Skeletal muscle cell (primary cell): Measurements from ENCODE around the gene RIPOR3.
A peak's percentile ranks its signal among the peaks of the same experiment; 100 is the strongest.
"Not testable (repeated sequence)": the region's sequence is repeated elsewhere in the genome, so short reads cannot be mapped to it uniquely, and the experiment has no call there.

Experiments
- DNase-seq: peaks from one replicate; pipeline ENCODE4 v3.0.0-alpha.2; 2010; ENCODE audit warnings: low read depth
- H3K4me3 ChIP-seq: 2 replicates; pipeline ENCODE4 v1.5.1; 2011; ENCODE audit warnings: low read depth, mild to moderate bottlenecking, control low read depth, low read length, moderate library complexity

The RIPOR3 gene

DNA sequence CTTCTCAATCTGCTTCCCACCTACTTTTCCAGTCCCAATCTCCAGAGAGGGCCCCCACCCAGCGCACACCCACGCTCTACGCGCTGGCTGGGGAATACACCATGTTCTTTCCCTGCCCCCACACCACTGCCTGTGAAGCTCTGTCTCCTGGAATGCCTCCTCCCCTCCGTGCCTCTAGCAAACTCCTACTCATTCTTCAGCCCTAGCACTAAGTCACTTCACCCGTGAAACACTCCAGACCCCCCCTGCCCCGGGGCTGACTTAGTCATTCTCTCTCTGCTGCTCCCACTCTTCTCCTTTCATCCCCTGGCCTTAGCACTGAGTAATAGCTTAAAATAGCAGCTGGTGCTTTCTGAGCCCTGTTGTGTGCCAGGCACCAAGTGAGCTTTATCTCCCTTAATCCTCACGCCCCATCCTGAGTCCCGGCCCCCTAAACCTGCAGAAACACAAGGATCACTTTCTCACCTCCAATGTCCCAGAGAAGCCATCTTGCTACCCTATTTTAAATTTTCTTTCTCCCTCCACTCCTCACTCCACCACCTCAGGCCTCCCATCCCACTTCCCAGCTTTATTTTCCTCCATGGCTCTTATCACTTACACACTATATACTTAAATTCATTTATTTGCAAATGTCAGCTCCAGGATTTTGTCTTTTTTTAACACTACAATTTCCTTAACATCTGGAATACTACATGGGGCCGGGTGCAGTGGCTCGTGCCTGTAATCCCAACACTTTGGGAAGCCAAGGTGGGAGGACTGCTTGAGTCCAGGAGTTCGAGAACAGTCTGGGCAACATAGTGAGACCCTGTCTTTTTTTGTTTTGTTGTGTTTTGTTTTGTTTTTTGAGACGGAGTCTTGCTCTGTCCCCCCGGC is 33.7 kb upstream of the RIPOR3 start:
- peak; percentile 91 for DNase-seq

DNA sequence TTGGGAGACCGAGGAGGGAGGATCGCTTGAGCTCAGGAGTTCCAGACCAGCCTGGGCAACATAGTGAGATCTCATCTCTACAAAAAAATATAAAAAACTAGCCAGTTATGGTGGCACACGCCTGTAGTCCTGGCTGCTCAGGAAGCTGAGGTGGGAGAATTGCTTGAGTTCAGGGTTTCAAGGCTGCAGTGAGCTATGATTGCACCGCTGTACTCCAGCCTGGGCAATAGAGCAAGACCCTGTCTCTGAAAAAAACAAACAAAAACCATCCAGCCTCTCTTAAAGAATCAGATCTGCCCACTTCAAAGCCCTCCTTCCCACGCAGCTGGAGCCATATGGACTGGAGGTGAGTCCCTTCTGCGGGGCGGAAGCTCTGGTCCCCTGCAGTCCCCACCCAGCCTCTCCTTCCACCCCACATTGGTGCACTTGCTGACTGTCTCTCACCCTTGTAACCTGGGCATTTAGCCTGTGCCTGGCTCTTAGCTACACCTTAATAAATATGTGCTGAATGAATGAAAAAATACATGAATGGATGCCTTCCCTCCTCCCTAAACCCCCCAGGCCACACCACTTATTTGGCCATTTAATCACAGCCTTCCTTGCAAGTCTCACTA is 32.9 kb upstream of the RIPOR3 start:
- H3K4me3 ChIP-seq = no peak overlapping the region
- DNase-seq = no peak

More for the DNA sequence above, 33.7 kb upstream of the RIPOR3 start:
- no peak overlapping the region for H3K4me3 ChIP-seq

DNA sequence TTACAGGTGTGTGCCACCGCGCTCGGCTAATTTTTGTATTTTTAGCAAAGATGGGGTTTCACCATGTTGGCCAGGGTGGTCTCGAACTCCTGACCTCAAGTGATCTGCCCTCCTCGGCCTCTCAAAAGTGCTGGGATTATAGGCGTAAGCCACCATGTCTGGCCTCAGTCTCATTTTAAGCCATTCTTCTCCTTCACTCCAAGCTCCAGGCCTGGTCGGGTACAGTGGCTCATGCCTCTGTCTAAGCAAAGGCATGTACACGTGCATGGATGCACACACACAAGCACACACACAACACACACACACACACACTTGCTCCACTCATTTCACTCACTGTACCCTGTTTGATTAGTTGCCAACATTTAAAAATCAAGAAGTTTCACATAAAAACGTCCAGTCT is 32.3 kb upstream of the RIPOR3 start:
- no peak for DNase-seq
- no peak overlapping the region for H3K4me3 ChIP-seq

DNA sequence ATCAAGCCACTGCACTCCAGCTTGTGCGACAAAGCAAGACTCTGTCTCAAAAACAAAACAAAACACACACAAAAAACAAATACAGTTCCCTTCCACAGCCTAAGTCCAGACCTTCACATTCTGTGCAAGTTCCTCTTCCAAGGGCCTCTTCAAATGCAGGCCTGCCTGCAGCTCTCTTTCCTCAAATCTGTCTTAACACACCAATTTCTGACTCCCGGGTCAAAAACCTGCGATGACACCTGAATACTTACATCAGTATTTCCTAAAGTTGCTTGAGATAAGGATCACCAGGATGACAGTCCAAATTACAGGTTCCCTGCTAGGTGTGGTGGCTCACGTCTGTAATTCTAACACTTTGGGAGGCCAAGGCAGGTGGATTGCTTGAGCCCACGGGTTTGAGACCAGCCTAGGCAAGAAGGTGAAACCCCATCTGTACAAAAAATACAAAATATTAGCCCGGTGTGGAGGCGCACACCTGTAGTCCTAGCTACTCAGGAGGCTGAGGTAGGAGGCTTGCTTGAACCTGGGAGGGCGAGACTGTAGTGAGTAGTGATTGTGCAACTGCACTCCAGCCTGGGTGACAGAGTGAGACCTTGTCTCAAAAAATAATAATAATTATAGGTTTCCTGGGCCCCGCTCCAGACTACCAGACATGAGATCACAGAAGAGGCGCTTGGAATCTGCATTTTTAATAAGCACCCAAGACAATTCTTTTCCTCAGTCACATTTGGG is 31.2 kb upstream of the RIPOR3 start:
- H3K4me3 ChIP-seq = no peak overlapping the region
- DNase-seq = no peak

DNA sequence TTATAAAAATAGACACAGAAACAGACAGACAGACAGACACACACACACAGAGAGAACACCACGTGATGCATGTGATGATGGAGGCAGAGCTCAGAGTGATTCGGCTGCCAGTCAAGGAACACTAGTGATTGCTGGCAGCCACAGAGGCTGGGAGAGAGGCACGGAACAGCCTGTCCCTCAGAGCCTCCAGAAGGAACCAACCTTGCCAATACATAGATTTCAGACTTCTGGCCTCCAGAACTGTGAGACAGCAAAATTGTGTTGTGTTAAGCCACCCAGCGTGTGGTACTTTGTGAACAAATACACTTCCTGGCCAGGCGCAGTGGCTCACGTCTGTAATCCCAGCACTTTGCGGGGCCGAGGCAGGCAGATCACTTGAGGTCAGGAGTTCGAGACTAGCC is 30.5 kb upstream of the RIPOR3 start:
- no peak for DNase-seq

DNA sequence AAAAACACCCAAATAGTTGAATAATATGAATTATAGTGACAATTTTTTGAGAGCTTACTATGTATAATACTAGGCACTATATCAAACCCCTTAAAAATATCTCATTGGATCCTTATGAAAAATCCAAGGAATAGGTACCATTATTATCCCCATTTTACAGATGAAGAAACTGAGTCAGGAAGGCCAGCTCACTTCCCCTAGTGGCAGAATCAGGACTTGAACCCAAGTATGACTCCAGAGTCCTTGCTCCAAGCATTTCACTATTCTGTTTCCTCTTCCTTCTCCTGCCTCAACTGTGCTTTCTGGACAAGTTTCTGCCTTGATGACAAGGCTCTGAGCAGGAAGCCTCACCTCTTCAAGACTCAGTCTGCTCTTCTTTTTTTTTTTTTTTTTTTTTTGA is 29.2 kb upstream of the RIPOR3 start:
- no peak for DNase-seq
- no peak overlapping the region for H3K4me3 ChIP-seq

More for the DNA sequence above, 30.5 kb upstream of the RIPOR3 start:
- H3K4me3 ChIP-seq = no peak overlapping the region

DNA sequence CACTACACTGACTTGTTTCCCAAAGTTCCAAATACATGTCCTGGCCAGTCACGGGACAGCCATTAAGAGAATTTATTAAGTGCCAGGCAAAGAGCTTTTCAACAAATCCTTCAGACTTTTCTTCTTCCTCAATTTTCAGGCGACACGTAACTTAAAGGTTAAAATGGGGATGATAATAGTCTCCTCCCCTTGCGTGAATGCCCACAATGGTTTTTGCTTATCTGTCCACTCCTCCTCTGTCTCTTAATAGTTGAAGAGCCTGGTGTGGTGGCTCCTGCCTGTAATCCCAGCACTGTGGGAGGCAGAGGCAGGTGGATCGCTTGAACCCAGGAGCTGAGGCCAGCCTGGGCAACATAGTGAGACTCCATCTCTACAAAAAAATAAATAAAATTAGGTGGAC is 28.7 kb upstream of the RIPOR3 start:
- no peak for DNase-seq
- H3K4me3 ChIP-seq = no peak overlapping the region

DNA sequence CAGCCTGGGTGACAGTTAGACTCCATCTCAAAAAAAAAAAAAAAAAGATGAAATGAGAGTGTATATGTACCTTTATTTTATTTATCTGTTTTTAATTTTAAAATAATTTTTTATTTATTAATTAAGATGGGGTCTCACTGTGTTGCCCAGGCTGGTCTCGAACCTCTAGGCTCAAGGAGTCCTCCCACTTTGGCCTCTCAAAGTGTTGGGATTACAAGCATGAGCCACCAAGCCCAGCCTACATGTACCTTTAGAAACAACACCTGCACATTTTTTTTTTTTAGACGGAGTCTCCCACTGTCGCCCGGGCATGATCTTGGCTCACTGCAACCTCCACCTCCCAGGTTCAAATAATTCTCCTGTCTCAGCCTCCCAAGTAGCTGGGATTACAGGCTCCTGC is 28.0 kb upstream of the RIPOR3 start:
- no peak overlapping the region for H3K4me3 ChIP-seq
- no peak for DNase-seq

DNA sequence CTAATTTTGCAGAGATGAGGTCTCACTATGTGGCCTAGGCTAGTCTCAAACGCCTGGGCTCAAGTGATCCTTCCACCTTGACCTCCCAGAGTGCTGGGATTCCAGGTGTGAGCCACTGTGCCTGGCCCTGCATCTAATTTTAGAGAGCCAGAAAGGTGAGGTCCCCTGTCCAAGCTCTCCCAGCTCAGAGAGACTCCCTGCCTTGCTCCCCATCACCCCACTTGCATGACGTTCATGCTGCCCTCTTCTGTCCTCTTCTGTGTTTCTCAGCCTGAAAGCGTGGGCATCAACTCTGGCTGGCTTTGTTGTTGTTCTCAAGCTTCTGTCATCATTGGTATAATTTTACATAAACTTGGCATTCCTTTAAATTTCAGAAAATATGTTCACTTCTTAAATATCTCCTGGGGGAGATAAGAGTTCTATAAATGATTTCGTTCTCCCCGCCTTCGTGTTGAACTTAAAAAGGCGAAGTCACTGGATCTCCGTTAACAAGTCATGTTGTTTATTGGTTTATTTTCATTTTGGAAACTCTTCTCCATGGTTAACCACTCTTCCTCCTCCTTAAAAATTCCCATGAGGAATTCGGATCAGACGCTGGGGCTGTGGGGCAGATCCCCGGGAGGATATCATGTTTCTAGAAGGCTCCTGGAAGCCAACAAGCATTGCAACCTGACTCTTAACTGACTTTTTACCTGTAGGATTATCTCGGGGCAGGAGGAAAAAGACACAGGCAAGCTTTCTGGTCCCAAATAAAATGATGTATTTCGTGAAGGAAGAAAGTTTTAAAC is 26.8 kb upstream of the RIPOR3 start:
- no peak for DNase-seq
- H3K4me3 ChIP-seq = no peak overlapping the region

DNA sequence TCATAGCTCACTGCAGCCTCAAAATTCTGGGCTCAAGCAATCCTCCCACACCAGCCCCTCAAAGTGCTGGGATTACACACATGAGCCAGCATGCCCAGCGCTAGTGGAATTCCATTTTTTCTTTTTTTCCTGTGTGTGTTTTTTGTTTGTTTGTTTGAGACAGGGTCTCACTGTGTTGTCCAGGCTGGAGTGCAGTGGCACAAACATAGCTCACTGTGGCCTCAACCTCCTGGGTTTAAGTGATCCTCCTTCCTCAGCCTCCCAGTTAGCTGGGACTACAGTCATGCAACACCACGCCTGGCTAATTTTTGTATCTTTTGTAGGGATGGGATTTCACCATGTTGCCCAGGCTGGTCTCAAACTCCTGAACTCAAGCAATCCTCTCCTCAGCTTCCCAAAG is 26.0 kb upstream of the RIPOR3 start:
- H3K4me3 ChIP-seq = no peak overlapping the region

DNA sequence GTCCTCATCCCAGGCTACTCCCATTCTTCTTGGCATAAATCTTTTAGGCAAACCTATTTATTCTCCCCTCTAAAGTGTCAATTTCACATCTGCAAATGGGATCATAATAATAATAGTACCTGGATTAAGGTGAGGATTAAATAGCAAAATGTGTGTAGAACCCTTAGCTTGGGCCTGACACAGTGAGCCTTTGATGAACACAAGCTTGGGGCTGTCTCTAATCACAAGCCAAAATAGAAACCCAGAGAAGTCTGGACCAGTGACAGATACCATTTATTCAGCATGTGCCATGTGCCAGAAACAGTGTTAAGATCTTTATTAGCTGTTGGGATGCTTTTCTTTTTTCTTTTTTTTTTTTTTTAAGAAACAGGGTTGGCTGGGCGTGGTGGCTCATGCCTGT is 25.2 kb upstream of the RIPOR3 start:
- H3K4me3 ChIP-seq = no peak overlapping the region
- no peak for DNase-seq

More for the DNA sequence above, 26.0 kb upstream of the RIPOR3 start:
- no peak for DNase-seq

DNA sequence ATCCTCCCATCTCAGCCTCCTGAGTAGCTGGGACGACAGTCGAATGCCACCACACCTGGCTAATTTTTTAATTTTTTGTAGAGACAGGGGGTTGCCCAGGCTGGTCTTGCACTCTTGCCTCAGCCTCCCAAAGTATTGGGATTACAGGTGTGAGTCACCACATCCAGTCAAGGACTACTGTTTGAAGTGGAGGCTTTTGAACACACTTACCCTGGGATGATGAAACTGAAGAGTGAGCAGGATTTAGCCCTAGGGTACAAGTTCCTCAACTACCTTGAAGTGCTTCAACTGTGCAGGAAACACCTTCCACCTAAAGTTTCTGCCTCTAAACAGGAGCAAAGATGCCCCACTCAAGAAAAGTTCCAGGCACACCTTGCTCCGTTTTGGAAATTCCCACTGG is 24.4 kb upstream of the RIPOR3 start:
- no peak overlapping the region for H3K4me3 ChIP-seq
- no peak for DNase-seq

DNA sequence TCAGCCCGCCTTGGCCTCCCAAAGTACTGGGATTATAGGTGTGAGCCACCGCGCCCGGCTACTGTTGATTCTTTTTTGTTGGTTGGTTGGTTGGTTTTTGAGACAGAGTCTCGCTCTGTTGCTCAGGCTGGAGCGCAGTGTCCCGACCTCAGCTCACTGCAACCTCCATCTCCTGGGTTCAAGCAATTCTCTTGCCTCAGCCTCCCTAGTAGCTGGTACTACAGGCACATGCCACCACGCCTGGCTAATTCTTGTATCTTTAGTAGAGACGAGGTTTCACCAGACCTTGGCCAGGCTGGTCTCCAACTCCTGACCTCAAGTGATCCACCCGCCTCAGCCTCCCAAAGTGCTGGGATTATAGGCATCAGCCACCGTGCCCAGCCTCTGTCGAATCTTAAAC is 23.1 kb upstream of the RIPOR3 start:
- DNase-seq, H3K4me3 ChIP-seq: not testable (repeated sequence)

DNA sequence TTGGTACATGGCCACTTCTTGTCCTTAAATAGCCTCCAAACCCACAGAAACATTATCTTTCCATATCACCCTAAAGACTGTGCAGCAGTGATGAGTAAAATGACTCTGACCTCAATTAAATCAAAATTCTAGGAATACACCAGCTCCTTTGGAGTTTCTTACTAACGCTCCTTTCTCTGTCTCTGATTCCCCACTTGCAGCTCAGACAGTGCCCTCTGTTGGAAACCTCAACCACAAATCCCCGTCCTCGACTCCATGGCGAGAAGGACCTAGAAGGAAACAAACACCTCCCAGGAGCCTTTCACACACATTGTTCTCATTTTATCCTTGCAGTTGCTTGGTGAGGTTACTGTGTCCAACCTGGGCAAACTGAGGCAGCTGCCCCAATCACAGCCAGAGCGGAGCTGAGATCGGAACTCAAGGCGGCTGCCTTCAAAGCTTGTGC is 22.3 kb upstream of the RIPOR3 start:
- DNase-seq = no peak
- no peak overlapping the region for H3K4me3 ChIP-seq

DNA sequence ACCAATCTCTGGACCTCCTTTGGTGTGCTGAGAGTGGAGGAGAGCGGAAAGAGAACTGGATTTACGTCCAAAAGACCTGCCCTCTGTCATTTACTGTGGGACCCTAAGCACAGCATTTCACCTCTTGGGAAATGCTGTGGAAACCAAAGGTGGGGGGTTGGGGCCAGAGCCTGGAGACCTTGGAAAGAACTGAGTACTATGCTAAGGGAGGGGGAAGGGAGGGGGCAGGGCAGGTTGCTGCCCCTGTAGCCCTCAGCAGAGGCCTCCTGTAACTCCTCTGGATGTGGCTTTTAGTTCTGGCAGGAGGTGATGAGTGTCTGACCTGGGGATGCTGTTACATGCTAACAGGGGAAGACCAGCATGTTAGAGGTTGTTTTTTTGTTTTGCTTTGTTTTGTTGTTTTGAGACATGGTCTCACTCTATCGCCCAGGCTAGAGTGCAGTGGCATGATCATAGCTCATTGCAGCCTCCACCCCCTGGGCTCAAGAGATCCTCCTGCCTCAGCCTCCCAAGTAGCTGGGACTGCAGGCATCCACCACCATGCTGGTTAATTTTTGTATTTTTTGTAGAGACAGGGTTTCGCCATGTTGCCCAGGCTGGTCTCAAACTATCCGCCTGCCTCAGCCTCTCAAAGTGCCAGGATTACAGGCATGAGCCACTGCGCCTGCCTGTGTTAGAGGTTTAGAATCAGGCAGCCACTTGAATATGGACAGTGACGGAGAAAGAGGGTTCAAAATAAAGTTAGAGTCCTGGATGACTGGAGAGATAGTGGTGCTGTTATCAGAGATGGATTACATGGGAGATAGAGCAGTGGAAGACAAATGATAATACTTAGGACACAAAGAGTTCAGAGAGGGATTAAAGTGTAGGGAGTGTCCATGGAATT is 21.7 kb upstream of the RIPOR3 start:
- no peak overlapping the region for H3K4me3 ChIP-seq
- DNase-seq = no peak

DNA sequence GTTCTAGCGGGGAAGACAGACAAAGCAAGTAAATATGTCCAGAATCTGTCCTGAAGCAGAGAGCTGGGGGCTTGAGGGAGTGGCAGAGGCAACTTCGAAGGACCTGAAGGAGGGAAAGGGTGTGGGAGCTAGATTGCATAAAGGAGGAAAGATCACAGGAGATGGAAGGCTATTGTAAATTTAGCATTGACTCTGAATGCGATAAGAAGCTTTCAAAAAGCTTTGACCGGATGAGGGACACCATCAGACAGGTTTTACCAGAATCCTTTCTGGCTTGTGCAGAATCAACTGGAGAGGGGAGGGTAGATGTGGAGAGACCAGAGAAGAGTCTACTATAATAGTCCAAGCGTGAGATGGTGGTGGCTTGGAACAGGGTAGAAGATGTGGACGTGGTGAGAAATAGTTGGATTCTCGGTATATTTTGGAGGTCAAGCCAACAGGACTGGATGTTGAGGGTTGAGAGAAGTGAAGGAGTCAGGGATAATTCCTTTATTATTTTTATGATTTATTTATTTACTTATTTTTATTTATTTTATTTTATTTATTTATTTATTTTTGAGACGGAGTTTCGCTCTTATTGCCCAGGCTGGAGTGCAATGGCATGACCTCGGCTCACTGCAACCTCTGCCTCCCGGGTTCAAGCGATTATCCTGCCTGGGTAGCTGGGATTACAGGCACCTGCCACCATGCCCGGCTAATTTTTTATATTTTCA is 19.9 kb upstream of the RIPOR3 start:
- H3K4me3 ChIP-seq = no peak overlapping the region
- no peak for DNase-seq

DNA sequence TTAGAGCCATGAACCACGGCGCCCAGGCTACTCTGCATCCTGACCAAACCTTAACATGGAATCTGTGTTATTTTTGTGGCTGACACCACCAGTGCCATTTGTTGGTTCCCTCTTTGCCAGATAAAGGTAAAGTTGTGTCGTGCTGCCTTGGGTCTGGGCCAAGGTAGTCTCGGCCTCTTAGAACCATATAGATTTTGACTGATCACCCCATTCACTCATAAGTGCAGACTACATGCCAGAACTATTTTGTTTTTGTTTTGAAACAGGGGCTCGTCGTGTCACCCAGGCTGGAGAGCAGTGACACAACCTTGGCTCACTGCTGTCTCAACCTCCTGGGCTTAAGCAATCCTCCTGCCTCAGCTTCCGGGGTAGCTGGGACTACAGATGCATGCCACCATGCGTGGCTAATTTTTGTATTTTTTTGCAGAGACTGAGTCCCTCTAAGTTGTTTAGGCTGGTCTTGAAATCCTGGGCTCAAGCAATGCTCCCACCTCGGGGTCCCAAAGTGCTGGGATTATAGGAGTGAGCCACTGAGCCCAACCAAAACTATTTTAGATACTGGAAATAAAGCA is 19.2 kb upstream of the RIPOR3 start:
- H3K4me3 ChIP-seq = no peak overlapping the region
- DNase-seq = no peak

DNA sequence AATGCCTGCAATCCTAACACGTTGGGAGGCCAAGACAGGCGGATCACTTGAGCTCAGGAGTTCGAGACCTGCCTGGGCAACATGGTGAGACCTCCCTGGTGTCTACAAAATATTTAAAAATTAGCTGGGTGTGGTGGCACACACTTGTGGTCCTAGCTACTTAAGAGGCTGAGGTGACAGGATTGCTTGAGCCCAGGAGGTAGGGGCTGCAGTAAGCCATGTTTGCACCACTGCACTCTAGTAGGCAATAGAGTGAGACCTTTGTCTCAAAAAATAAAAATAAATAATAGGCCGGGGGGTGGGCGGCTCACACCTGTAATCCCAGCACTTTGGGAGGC is 18.3 kb upstream of the RIPOR3 start:
- H3K4me3 ChIP-seq = no peak overlapping the region
- no peak for DNase-seq
